GM18526 (cell line): ENCODE data around the gene TNRC18.

Source experiments
- POLR2A ChIP-seq: IDR thresholded peaks from 3 replicates; pipeline ENCODE4 v1.6.1; 2011; ENCODE audit not compliant: insufficient read length; ENCODE audit errors: extremely low read depth

Gene TNRC18

DNA sequence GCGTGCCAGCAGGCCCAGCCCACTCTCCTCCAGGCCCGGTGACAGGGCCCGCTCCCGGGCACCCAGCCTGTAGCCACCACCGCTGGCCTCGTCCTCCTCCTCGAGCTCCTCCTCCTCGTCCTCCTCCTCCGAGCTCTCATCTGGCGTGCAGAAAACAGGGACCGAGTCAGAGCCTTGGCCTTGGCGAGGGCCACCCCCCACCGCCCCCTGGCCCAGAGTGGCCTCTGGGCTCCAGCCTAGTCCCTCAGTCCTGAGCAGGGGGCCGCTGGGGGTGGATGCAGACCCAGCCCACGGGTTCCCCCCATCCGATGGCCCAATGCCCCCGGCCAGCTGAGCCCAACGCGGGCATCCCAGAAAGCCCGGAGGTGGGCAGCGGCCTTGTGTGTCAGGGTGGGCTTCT lies 78.0 kb downstream of the TNRC18 start:
- no peak for TF ChIP-seq POLR2A

DNA sequence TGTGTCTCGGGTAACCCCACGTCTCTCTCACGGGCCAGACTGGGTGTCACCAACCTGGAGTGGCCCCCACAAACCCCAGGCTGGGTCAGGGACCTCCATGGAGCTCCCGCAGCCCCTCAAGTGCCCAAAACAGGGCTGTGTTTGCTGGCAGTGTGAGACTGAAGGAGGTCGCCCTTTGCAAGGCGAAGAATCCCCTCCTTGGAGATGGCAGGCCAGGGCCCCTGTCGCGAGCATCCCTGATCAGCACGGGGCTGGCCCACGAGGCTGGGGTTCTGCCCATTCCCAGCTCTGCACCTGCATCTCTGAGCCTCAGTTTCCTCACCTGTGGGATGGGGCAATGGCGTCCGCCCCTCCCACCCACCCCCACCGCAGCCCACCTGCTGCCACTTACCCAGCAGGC lies 78.5 kb downstream of the TNRC18 start:
- no peak for TF ChIP-seq POLR2A

DNA sequence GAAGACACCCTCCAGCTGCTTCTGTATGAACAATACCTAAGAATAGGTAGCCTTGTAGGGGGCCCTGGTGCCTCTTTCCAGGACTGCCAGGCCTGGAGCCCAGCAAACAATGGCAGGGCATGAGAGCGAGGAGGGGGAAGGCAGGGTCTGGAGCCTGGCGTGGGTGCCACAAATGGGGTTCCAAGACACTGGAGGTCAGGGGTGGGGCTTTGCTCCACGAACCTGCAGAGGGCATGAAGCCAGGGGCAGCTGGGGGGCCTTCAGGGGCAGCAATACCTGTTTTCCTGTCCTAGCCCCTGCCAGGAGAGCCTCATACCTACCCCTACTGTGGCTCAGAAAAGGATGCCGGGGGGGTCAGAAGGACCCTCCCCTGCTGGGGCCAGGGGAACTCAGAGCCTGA lies 79.3 kb downstream of the TNRC18 start:
- TF ChIP-seq POLR2A = no peak

DNA sequence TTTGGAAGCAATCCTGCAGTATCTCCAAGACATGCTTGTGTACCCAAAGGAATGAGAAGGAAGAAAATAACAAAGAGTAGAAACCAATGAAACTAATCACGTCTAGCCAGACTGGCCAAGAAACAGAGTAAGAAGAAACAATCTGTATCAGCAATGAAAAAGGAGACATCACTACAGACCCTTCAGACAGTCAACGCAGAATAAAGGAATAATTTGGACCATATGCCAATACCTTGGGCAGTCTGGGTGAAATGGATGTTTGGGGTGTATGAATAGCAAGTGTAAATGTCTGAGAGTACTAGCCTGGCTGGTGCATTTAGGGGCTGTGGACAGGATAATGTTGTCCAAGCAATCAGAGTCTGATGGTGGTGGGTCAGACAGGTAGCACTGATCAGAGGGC lies 79.8 kb downstream of the TNRC18 start:
- no peak for TF ChIP-seq POLR2A

DNA sequence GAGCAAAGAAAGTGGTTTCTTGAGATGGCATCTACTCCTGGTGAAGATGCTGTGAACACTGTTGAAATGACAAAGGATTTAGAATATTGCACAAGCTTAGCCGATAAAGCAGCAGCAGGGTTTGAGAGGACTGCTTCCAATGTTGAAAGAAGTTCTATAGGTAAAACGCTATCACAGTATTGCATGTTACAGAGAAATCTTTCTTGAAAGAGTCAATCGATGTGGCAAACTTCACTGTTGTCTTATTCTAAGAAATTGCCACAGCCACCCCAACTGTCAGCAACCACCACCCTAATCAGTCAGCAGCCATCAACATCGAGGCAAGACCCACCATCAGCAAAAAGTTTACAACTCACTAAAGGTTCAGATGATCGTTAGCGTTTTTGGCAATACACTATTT lies 81.0 kb downstream of the TNRC18 start:
- no peak for TF ChIP-seq POLR2A

DNA sequence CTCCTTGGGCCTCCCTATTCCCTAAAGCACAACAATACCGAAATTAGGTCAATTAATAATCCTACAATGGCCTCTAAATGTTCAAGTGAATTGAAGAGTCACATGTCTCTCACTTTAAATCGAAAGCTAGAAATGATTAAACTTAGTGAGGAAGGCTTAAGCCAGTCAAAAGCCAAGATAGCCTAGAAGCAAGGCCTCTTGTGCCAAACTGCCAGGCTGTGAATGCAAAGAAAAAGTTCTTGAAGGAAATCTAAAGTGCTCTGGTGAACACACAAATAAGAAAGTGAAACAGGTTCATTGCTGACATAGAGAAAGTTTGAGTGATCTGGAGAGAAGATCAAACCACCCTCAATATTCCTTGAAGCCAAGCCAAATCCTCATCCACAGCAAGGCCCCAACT lies 83.7 kb downstream of the TNRC18 start:
- TF ChIP-seq POLR2A = no peak

DNA sequence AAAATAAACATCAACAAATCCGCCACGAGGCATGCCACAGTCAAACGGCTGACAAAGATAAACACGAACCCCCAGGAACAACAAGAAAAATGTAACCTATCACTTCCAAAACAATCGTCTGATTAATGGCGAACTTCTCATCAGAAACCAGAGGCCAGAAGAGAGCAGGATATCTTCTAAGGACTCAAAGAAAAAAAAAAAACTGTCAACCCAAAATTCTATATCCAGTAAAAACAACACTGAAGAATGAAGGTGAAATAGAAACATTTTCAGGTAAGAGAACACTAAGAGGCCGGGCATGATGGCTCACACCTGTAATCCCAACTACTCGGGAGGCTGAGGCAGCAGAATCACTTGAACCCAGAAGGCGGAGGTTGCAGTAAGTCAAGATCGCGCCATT lies 86.6 kb downstream of the TNRC18 start:
- TF ChIP-seq POLR2A = no peak

DNA sequence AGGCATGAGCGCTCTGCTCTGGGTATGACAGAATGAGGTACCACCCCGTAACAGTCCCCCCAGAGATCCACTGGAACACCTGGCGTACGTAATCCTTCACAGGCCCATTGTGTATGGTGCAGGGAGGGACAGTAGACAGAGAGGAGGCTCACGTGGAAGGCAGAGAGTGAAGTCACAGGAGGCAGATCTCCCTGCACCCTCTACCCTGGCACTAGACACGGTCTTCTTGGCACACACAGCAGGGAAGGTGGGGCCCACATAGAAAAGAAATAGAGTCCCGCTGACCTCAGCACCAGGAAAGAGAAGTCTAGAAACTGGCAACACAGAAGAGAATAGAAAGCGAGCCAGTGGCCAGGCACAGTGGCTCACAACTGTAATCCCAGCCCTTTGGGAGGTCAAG lies 89.0 kb downstream of the TNRC18 start:
- no peak for TF ChIP-seq POLR2A

DNA sequence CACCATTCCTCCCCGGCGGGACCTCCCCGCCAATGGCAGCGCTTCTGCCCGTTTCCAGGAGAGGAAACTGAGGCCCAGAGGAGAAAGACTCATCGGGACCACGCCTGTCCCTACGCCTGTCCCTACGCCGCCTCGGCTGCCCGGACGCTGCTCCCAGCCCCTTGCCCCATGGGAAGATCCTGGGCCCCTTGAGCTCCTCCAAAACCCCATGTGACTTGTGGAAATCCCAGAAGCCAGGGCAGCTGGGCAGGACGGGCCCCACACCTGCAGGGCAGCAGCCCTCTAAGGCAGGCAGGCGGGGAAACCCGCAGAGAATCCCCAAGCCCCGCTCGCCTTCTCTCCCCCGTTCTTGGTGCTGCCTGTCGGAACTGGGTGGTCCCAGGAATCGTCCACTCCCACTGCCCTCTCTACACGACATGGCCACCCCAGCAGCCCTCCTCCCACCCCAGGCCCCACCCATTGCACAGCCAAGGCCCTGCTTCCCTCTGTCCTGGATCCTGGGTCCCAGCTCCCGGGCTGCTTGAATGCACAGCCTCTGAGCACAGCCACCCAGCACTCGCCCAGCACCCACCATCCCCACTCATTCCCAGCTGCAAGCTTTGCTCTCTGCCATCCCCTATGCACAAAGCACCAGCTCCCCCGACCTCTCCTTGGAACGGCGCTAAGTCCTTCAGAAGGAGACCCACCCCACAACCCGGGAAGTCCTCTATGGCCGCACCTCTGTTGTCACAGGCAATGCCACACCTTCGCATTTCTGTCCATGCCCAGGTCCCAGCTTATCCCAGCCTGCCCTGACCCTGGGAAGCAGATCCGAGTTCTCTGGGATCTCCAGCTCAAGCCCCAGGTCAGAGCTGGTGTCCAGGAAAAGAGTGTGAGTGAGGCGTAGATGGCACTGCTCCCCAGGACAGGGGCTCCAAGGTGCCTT lies 90.3 kb downstream of the TNRC18 start:
- no peak for TF ChIP-seq POLR2A

DNA sequence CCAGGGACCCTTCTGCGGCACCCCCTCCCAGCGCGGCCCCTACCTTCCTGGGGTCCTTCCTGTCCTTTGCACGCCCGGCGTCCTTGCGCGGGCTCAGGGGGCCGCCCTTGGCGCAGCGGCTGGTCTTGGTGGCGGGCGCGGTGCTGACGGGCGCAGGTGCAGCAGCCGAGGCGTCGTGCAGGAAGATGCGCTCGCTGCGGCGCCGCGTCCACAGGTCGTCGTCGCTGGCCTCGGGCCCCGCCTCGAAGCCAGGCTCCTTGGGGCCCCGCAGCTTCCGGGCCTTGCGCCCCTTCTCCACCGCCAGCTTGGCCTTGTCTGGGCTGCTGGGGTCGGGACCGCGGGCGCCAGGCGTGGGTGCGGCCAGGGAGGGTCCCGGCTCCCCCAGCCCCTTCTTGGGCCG lies 91.1 kb downstream of the TNRC18 start:
- TF ChIP-seq POLR2A = no peak

DNA sequence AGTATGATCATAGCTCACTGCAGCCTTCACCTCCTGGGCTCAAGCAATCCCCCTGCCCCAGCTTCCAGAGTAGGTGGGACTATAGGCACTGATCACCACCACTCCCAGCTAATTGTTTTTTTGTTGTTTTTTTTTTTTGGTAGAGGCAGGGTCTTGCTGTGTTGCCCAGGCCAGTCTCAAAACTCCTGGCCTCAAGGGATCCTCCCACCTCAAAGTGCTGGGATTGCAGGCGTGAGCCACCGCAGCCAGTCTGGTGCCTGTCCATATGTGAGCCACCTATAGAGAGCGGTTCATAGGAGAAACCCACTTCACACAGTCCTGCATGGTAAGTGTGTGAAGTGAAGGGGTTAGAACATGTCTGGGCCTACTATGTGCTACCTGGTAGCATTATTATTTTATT lies 93.3 kb downstream of the TNRC18 start:
- no peak for TF ChIP-seq POLR2A

DNA sequence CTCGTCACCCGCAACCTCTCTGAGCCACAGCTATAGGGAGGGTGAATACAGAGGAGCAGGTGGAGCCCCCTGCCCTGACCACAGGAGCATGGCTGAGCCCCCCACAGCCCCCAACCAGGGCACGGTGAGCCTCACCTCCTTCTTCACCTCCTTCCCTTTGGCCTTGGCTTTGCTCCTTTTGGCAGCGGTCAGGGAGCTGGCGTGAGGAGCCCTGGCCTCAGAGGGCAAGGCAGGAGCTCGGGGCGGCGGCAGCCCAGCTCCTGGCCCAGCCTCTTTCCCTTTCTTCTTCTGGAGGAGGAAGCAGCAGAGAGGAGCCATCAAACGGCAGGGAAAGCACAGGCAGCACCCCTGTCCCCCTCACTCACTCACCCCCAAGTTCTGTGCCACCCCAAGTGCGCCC lies 98.7 kb downstream of the TNRC18 start:
- TF ChIP-seq POLR2A = no peak

DNA sequence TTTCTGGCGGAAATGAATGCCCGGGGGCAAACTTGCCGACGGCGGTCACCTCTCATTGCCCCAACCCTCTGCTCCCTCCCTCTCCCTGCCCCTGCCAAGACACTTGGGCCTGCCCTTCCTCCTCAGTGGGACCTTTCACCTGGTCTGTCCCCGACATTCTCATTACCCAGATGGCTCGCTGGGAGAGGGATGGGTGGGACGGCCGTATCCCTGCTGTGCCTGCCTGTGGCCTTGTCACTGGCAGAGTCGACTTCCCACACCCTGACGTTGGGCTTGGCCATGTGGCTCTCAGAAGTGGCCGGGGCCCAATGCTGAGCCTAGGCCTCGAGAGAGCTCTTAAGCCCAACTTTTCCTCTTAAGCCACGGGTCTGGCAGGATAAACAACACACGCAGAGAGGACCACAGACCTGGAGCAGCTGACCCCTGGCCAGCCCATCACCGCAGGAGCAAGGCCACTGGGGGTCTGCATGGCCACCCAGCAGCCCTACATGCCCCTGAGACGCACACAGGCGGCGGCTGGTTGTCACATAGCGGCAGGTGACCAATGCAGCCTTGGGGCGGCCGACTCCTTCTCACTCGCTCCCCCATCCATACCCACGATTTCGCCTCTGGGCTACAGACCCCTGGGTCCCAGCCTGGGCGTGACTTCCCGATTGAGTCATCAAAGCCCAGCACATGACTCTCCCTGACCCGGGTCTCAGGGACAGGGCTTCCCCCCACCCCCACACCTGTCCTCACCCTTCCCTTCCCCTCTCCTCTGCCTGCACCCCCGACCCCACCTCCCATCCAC lies 100.8 kb downstream of the TNRC18 start:
- TF ChIP-seq POLR2A = no peak

DNA sequence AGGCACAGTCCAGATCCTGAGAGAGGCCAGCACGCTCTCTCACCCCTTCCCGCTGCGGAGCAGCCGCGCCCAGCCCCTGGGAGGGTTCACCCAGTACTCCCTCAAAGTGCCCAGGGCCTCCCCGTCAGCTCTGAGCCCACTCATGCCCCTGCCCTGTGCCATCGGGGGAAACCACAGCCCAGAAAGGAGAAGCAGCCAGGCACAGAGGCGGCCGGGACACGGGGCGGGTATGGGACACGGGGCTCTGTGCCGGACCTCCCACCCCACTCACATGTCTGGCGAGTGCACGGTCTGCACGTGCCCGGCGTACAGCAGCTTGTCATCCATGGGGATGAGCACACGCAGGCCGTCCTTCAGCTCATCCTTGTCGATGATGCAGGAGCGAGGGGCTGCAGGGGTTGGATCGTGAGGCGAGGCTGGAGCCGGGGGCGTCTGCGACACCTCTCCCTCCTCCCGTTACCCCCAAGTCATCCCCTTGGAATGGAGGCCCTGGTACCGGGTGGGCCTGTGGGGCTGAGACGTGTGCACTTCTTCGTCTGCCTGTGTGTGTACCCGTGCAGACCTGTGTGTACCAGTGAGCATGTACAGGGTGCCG lies 102.7 kb downstream of the TNRC18 start:
- no peak for TF ChIP-seq POLR2A

DNA sequence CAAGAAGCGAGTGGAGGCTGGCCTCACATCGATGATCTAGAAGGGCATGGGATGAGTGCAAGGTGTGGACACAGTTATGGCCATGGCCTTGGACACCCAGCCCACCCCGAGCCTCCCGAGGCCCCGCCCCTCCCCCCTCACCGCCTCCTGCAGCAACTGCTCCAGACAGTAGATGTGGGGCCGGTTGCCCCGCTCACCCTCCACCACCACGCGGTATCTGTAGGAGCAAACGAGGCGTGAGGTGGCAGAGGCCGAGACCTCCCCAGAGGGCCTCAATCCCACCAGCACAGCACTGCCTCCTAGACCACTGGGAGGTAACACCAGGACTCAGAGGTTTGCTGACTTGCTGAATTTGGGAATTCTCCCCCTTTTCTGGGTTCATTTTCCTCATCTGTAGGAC lies 103.2 kb downstream of the TNRC18 start:
- TF ChIP-seq POLR2A = no peak

DNA sequence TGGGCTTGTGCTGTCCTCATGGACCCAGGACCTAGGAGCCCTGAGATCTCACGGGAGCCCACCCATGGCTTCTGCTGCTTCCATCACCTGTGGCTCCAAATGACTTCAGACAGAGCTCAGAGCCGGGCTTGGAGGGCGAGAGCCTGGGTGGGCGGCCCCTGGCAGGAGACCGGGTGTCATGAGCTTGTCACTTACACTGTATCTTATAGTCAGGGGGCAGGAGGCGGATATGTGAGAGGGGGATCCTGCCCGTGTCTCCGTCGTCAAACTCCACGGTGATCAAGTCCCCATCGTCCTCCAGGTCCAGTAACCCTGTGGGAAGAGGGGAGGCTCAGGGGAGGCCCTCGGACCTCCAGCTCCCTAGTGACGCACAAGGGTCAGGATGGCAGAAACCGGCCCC lies 107.9 kb downstream of the TNRC18 start:
- no peak for TF ChIP-seq POLR2A
